ENCODE measurements around the gene MTF2.

Gene MTF2

GRCh38 chr1:93151474-93151873, 72.4 kb downstream of the MTF2 start:
- no peak overlapping the region for H3K9ac ChIP-seq (ENCODE audit: low read length)
- H3K4me2 ChIP-seq (ENCODE audit: low read length, poor library complexity, severe bottlenecking) = no peak overlapping the region
- no peak overlapping the region for H3K18ac ChIP-seq (ENCODE audit: low read depth in 1 of 2, low read length in 2 of 2)
- H3K27me3 ChIP-seq (ENCODE audit: control insufficient read depth in 1 of 2, insufficient read depth in 1 of 2, low read length in 2 of 2) = no peaks in the 10 kb centered on the region
- no peak overlapping the region for H3K4ac ChIP-seq (ENCODE audit: low read depth in 1 of 2, low read length in 2 of 2)
- H2BK120ac ChIP-seq (ENCODE audit: low read depth, low read length) = no peak overlapping the region
- H2AK5ac ChIP-seq (ENCODE audit: low read length, severe bottlenecking) = no peak overlapping the region
- H2BK15ac ChIP-seq (ENCODE audit: low read depth, poor library complexity, severe bottlenecking) = no peak overlapping the region
- no peak overlapping the region for H3K4me3 ChIP-seq (ENCODE audit: insufficient read depth in 1 of 2, low read depth in 1 of 2, low read length in 2 of 2)
- H2BK12ac ChIP-seq (ENCODE audit: low read length in 2 of 2) = no peak overlapping the region
- peaks cover 8% of the 10 kb centered on the region for H3K79me1 ChIP-seq (replicated peaks; ENCODE audit: low read length, poor library complexity, severe bottlenecking)
- H3K23ac ChIP-seq (ENCODE audit: low read length in 2 of 2) = no peak overlapping the region
- no peak overlapping the region for H4K91ac ChIP-seq (ENCODE audit: low read length)
- no peak overlapping the region for H3K27ac ChIP-seq (ENCODE audit: low read length, poor library complexity, severe bottlenecking)
- H3K4me1 ChIP-seq (ENCODE audit: control insufficient read depth, insufficient read depth, low read depth, low read length) = no peaks in the 10 kb centered on the region
- H3K9me3 ChIP-seq (ENCODE audit: control insufficient read depth, low read length) = no peaks in the 10 kb centered on the region
- H2BK5ac ChIP-seq (ENCODE audit: low read depth, low read length, poor library complexity, severe bottlenecking) = no peak overlapping the region
- no peak overlapping the region for H3K14ac ChIP-seq (ENCODE audit: low read length in 2 of 2)
- H3K36me3 ChIP-seq (ENCODE audit: control insufficient read depth in 1 of 2, insufficient read depth in 2 of 2, low read depth in 1 of 2, low read length in 2 of 2) = peaks cover 3 to 91% of the 10 kb centered on the region in 2 experiments
- no peak overlapping the region for H4K8ac ChIP-seq (ENCODE audit: low read length)
- DNase-seq = no peak
- H2AFZ ChIP-seq (ENCODE audit: low read depth, low read length) = no peak overlapping the region

- no peak overlapping the region for H2AK5ac ChIP-seq (ENCODE audit: low read length, severe bottlenecking)
- no peak overlapping the region for H3K14ac ChIP-seq (ENCODE audit: low read length in 2 of 2)
- H2BK15ac ChIP-seq (ENCODE audit: low read depth, poor library complexity, severe bottlenecking) = no peak overlapping the region
- no peaks in the 10 kb centered on the region for H3K27me3 ChIP-seq (ENCODE audit: control insufficient read depth in 1 of 2, insufficient read depth in 1 of 2, low read length in 2 of 2)
- H3K4me1 ChIP-seq (ENCODE audit: control insufficient read depth, insufficient read depth, low read depth, low read length) = no peaks in the 10 kb centered on the region
- H3K27ac ChIP-seq (ENCODE audit: low read length, poor library complexity, severe bottlenecking) = no peak overlapping the region
- no peak overlapping the region for H2BK5ac ChIP-seq (ENCODE audit: low read depth, low read length, poor library complexity, severe bottlenecking)
- H4K91ac ChIP-seq (ENCODE audit: low read length) = no peak overlapping the region
- no peak overlapping the region for H3K23ac ChIP-seq (ENCODE audit: low read length in 2 of 2)
- H3K9ac ChIP-seq (ENCODE audit: low read length) = no peak overlapping the region
- no peak overlapping the region for H2AFZ ChIP-seq (ENCODE audit: low read depth, low read length)
- DNase-seq = no peak
- H3K36me3 ChIP-seq (ENCODE audit: control insufficient read depth in 1 of 2, insufficient read depth in 2 of 2, low read depth in 1 of 2, low read length in 2 of 2) = peaks cover 7 to 98% of the 10 kb centered on the region in 2 experiments
- no peak overlapping the region for H2BK120ac ChIP-seq (ENCODE audit: low read depth, low read length)
- no peak overlapping the region for H2BK12ac ChIP-seq (ENCODE audit: low read length in 2 of 2)
- no peak overlapping the region for H3K4ac ChIP-seq (ENCODE audit: low read depth in 1 of 2, low read length in 2 of 2)
- H3K4me2 ChIP-seq (ENCODE audit: low read length, poor library complexity, severe bottlenecking) = no peak overlapping the region
- no peak overlapping the region for H3K4me3 ChIP-seq (ENCODE audit: insufficient read depth in 1 of 2, low read depth in 1 of 2, low read length in 2 of 2)
- no peak overlapping the region for H4K8ac ChIP-seq (ENCODE audit: low read length)
- no peak overlapping the region for H3K18ac ChIP-seq (ENCODE audit: low read depth in 1 of 2, low read length in 2 of 2)
- peaks cover 11% of the 10 kb centered on the region for H3K79me1 ChIP-seq (replicated peaks; ENCODE audit: low read length, poor library complexity, severe bottlenecking)
- no CpG with 5 or more reads among the region's 2 CpGs for WGBS
- no peaks in the 10 kb centered on the region for H3K9me3 ChIP-seq (ENCODE audit: control insufficient read depth, low read length)
Observed at GRCh38 chr1:93152835-93153234, 73.8 kb downstream of the MTF2 start.

GRCh38 chr1:93154898-93155297, 75.8 kb downstream of the MTF2 start:
- H3K18ac ChIP-seq (ENCODE audit: low read depth in 1 of 2, low read length in 2 of 2) = no peak overlapping the region
- peaks cover 9 to 97% of the 10 kb centered on the region in 2 experiments for H3K36me3 ChIP-seq (ENCODE audit: control insufficient read depth in 1 of 2, insufficient read depth in 2 of 2, low read depth in 1 of 2, low read length in 2 of 2)
- H3K9me3 ChIP-seq (ENCODE audit: control insufficient read depth, low read length) = no peaks in the 10 kb centered on the region
- H2BK15ac ChIP-seq (ENCODE audit: low read depth, poor library complexity, severe bottlenecking) = no peak overlapping the region
- no peak overlapping the region for H2BK12ac ChIP-seq (ENCODE audit: low read length in 2 of 2)
- no peak overlapping the region for H3K27ac ChIP-seq (ENCODE audit: low read length, poor library complexity, severe bottlenecking)
- H3K4ac ChIP-seq (ENCODE audit: low read depth in 1 of 2, low read length in 2 of 2) = no peak overlapping the region
- DNase-seq = no peak
- H4K8ac ChIP-seq (ENCODE audit: low read length) = no peak overlapping the region
- H2BK5ac ChIP-seq (ENCODE audit: low read depth, low read length, poor library complexity, severe bottlenecking) = no peak overlapping the region
- H3K9ac ChIP-seq (ENCODE audit: low read length) = no peak overlapping the region
- peaks cover 9% of the 10 kb centered on the region for H3K79me1 ChIP-seq (replicated peaks; ENCODE audit: low read length, poor library complexity, severe bottlenecking)
- no peaks in the 10 kb centered on the region for H3K4me1 ChIP-seq (ENCODE audit: control insufficient read depth, insufficient read depth, low read depth, low read length)
- no peaks in the 10 kb centered on the region for H3K27me3 ChIP-seq (ENCODE audit: control insufficient read depth in 1 of 2, insufficient read depth in 1 of 2, low read length in 2 of 2)
- no peak overlapping the region for H3K4me2 ChIP-seq (ENCODE audit: low read length, poor library complexity, severe bottlenecking)
- no peak overlapping the region for H3K4me3 ChIP-seq (ENCODE audit: insufficient read depth in 1 of 2, low read depth in 1 of 2, low read length in 2 of 2)
- no peak overlapping the region for H2AK5ac ChIP-seq (ENCODE audit: low read length, severe bottlenecking)
- H3K14ac ChIP-seq (ENCODE audit: low read length in 2 of 2) = no peak overlapping the region
- no peak overlapping the region for H2AFZ ChIP-seq (ENCODE audit: low read depth, low read length)
- no peak overlapping the region for H4K91ac ChIP-seq (ENCODE audit: low read length)
- H2BK120ac ChIP-seq (ENCODE audit: low read depth, low read length) = no peak overlapping the region
- H3K23ac ChIP-seq (ENCODE audit: low read length in 2 of 2) = no peak overlapping the region

DNA sequence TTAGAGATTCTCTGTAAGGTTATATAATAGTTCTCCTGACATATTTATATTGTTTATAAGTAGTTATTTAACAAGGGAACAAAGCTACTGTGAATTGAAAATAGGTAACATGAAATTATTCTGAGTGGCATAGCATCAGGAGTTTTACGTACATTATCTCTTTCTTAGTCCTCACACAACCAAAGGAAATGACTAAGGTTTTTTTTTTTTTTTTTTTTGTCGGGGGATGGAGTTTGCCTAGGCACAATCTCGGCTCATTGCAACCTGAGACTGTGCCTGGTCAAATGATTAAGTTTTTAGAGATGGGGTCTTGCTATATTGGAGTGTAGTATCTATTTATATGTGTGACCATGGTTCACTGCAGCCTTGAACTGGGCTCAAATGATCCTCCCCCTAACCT, 76.3 kb downstream of the MTF2 start:
- no peak overlapping the region for H3K9ac ChIP-seq (ENCODE audit: low read length)
- no peak overlapping the region for H2BK120ac ChIP-seq (ENCODE audit: low read depth, low read length)
- H3K14ac ChIP-seq (ENCODE audit: low read length in 2 of 2) = no peak overlapping the region
- H3K4me3 ChIP-seq (ENCODE audit: insufficient read depth in 1 of 2, low read depth in 1 of 2, low read length in 2 of 2) = no peak overlapping the region
- no peak overlapping the region for H4K91ac ChIP-seq (ENCODE audit: low read length)
- peaks cover 9% of the 10 kb centered on the region for H3K79me1 ChIP-seq (replicated peaks; ENCODE audit: low read length, poor library complexity, severe bottlenecking)
- peaks cover 9 to 97% of the 10 kb centered on the region in 2 experiments for H3K36me3 ChIP-seq (ENCODE audit: control insufficient read depth in 1 of 2, insufficient read depth in 2 of 2, low read depth in 1 of 2, low read length in 2 of 2)
- H2AFZ ChIP-seq (ENCODE audit: low read depth, low read length) = no peak overlapping the region
- no peak overlapping the region for H2BK15ac ChIP-seq (ENCODE audit: low read depth, poor library complexity, severe bottlenecking)
- no peak overlapping the region for H2AK5ac ChIP-seq (ENCODE audit: low read length, severe bottlenecking)
- H3K9me3 ChIP-seq (ENCODE audit: control insufficient read depth, low read length) = no peaks in the 10 kb centered on the region
- H3K4ac ChIP-seq (ENCODE audit: low read depth in 1 of 2, low read length in 2 of 2) = no peak overlapping the region
- no peaks in the 10 kb centered on the region for H3K4me1 ChIP-seq (ENCODE audit: control insufficient read depth, insufficient read depth, low read depth, low read length)
- no peaks in the 10 kb centered on the region for H3K27me3 ChIP-seq (ENCODE audit: control insufficient read depth in 1 of 2, insufficient read depth in 1 of 2, low read length in 2 of 2)
- H2BK12ac ChIP-seq (ENCODE audit: low read length in 2 of 2) = no peak overlapping the region
- H4K8ac ChIP-seq (ENCODE audit: low read length) = no peak overlapping the region
- no peak overlapping the region for H2BK5ac ChIP-seq (ENCODE audit: low read depth, low read length, poor library complexity, severe bottlenecking)
- no peak overlapping the region for H3K18ac ChIP-seq (ENCODE audit: low read depth in 1 of 2, low read length in 2 of 2)
- no peak overlapping the region for H3K4me2 ChIP-seq (ENCODE audit: low read length, poor library complexity, severe bottlenecking)
- H3K23ac ChIP-seq (ENCODE audit: low read length in 2 of 2) = no peak overlapping the region
- 40% methylated on average over 1 of the region's 3 CpGs for WGBS
- DNase-seq = no peak
- H3K27ac ChIP-seq (ENCODE audit: low read length, poor library complexity, severe bottlenecking) = no peak overlapping the region

Measured in mesenchymal stem cell (in vitro differentiated cells and primary cell).